GM12878 (cell line): ENCODE data around the gene SLC12A9. TPM values are rescaled to one million over a fixed set of nuclear protein-coding genes. Genes with fewer than 3 reads are reported as not detected.

Experiments
- ASH2L ChIP-seq: fragments of 300-600, 200-600 bp; sonication (generic); IDR thresholded peaks from 2 replicates; pipeline ENCODE4 v1.6.1; 2017; ENCODE audit warnings: low read depth, mild to moderate bottlenecking, borderline replicate concordance
- CBX3 ChIP-seq: fragments of 200-600 bp; sonication (generic); IDR thresholded peaks from 2 replicates; pipeline ENCODE4 v1.6.1; 2016; ENCODE audit warnings: low read depth, borderline replicate concordance
- GATAD2B ChIP-seq: fragments of 450-650 bp; conservative IDR thresholded peaks from 2 replicates; pipeline ENCODE4 v1.6.1; 2017; ENCODE audit warnings: low read depth, mild to moderate bottlenecking, moderate library complexity
- HDGF ChIP-seq: fragments of 450-650 bp; IDR thresholded peaks from 2 replicates; pipeline ENCODE4 v1.6.1; 2016; ENCODE audit warnings: antibody characterized with exemption
- KAT2A ChIP-seq: conservative IDR thresholded peaks from 2 replicates; pipeline ENCODE4 v1.6.1; 2011; ENCODE audit warnings: low read depth, low read length; ENCODE audit not compliant: control insufficient read depth
- NR2C1 ChIP-seq: fragments of 450-650 bp; IDR thresholded peaks from 2 replicates; pipeline ENCODE4 v1.6.1; 2017; ENCODE audit warnings: antibody characterized with exemption, mild to moderate bottlenecking, moderate library complexity
- SIN3A ChIP-seq: IDR thresholded peaks from 2 replicates; pipeline ENCODE4 v1.6.1; 2012; ENCODE audit warnings: low read depth, low read length, improper control_type of control experiment
- SMAD5 ChIP-seq: IDR thresholded peaks from 2 replicates; pipeline ENCODE4 v1.6.1; 2016; ENCODE audit warnings: antibody characterized with exemption, low read depth
- SMARCA5 ChIP-seq: fragments of 450-650 bp; IDR thresholded peaks from 2 replicates; pipeline ENCODE4 v1.6.1; 2017; ENCODE audit warnings: mild to moderate bottlenecking
- SMC3 ChIP-seq: IDR thresholded peaks from 2 replicates; pipeline ENCODE4 v1.6.1; 2011; ENCODE audit warnings: low read length, improper control_type of control experiment, borderline replicate concordance
- SREBF1 ChIP-seq: IDR thresholded peaks from 2 replicates; pipeline ENCODE4 v1.6.1; 2012; ENCODE audit warnings: mild to moderate bottlenecking, low read length
- ZBED1 ChIP-seq: IDR thresholded peaks from 2 replicates; pipeline ENCODE4 v1.6.1; 2016; ENCODE audit warnings: borderline replicate concordance
- polyA plus RNA-seq, 11 experiments: library from polyadenylated mRNA; depleted of rRNA in 4 of 11; unstranded in 6 of 11; stranded (reverse) in 5 of 11; fragments of >200 nt; fragmentation: Nextera tagmentation in 4 of 11; fragmentation: Illumina TruSeq in 1 of 11; extraction: Ambion mirVana in 4 of 11; extraction: Trizol in 1 of 11; gene quantifications; 1 replicate in 1 of 11; 2 replicates in 10 of 11; pipeline versions ENCODE4 v1.2.1 to v1.2.3, GENCODE V29; 2011 to 2016; ENCODE audit warnings: inconsistent platforms in 2 of 11, missing spikeins in 2 of 11, low read depth in 1 of 11
- total RNA-seq, 4 experiments: library from RNA; depleted of rRNA in 3 of 4; stranded (reverse); fragments of >200 nt in 3 of 4; fragmentation: Illumina TruSeq in 1 of 4; extraction: Trizol in 1 of 4; gene quantifications; 2 replicates each; pipeline versions ENCODE4 v1.2.1 to v1.2.3, GENCODE V29; 2013 to 2021
- TF ChIP-seq, protein P1 (sequence below): fragments of 450-650 bp; IDR thresholded peaks from 2 replicates; pipeline ENCODE4 v1.6.1; 2017; ENCODE audit warnings: mild to moderate bottlenecking, moderate library complexity
- TF ChIP-seq, protein P2 (sequence below): fragments of 450-650 bp; IDR thresholded peaks from 2 replicates; pipeline ENCODE4 v1.6.1; 2016; ENCODE audit warnings: mild to moderate bottlenecking, moderate library complexity, borderline replicate concordance
- TF ChIP-seq, protein P3 (sequence below): fragments of 450-650 bp; IDR thresholded peaks from 2 replicates; pipeline ENCODE4 v1.6.1; 2016; ENCODE audit warnings: mild to moderate bottlenecking
- TF ChIP-seq, protein P4 (sequence below): IDR thresholded peaks from 2 replicates; pipeline ENCODE4 v1.6.1; 2012; ENCODE audit warnings: mild to moderate bottlenecking, low read depth, low read length

Gene SLC12A9
- total and polyA plus RNA-seq, 10 of the 15 experiments (the other 5 are each of a cell fraction or from before 2014, with no cell fraction given), result 0.24 to 18.5 (median 9.4) TPM

GRCh38 chr7:100888988-100889750, 36.7 kb downstream of the SLC12A9 start, which contains the start of gene UFSP1 (continued):
- TF ChIP-seq, protein P1, sequence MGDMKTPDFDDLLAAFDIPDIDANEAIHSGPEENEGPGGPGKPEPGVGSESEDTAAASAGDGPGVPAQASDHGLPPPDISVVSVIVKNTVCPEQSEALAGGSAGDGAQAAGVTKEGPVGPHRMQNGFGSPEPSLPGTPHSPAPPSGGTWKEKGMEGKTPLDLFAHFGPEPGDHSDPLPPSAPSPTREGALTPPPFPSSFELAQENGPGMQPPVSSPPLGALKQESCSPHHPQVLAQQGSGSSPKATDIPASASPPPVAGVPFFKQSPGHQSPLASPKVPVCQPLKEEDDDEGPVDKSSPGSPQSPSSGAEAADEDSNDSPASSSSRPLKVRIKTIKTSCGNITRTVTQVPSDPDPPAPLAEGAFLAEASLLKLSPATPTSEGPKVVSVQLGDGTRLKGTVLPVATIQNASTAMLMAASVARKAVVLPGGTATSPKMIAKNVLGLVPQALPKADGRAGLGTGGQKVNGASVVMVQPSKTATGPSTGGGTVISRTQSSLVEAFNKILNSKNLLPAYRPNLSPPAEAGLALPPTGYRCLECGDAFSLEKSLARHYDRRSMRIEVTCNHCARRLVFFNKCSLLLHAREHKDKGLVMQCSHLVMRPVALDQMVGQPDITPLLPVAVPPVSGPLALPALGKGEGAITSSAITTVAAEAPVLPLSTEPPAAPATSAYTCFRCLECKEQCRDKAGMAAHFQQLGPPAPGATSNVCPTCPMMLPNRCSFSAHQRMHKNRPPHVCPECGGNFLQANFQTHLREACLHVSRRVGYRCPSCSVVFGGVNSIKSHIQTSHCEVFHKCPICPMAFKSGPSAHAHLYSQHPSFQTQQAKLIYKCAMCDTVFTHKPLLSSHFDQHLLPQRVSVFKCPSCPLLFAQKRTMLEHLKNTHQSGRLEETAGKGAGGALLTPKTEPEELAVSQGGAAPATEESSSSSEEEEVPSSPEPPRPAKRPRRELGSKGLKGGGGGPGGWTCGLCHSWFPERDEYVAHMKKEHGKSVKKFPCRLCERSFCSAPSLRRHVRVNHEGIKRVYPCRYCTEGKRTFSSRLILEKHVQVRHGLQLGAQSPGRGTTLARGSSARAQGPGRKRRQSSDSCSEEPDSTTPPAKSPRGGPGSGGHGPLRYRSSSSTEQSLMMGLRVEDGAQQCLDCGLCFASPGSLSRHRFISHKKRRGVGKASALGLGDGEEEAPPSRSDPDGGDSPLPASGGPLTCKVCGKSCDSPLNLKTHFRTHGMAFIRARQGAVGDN, result 0 out of 2 replicates have a peak, but pooled peaks have one; percentile 29
- TF ChIP-seq, protein P2, sequence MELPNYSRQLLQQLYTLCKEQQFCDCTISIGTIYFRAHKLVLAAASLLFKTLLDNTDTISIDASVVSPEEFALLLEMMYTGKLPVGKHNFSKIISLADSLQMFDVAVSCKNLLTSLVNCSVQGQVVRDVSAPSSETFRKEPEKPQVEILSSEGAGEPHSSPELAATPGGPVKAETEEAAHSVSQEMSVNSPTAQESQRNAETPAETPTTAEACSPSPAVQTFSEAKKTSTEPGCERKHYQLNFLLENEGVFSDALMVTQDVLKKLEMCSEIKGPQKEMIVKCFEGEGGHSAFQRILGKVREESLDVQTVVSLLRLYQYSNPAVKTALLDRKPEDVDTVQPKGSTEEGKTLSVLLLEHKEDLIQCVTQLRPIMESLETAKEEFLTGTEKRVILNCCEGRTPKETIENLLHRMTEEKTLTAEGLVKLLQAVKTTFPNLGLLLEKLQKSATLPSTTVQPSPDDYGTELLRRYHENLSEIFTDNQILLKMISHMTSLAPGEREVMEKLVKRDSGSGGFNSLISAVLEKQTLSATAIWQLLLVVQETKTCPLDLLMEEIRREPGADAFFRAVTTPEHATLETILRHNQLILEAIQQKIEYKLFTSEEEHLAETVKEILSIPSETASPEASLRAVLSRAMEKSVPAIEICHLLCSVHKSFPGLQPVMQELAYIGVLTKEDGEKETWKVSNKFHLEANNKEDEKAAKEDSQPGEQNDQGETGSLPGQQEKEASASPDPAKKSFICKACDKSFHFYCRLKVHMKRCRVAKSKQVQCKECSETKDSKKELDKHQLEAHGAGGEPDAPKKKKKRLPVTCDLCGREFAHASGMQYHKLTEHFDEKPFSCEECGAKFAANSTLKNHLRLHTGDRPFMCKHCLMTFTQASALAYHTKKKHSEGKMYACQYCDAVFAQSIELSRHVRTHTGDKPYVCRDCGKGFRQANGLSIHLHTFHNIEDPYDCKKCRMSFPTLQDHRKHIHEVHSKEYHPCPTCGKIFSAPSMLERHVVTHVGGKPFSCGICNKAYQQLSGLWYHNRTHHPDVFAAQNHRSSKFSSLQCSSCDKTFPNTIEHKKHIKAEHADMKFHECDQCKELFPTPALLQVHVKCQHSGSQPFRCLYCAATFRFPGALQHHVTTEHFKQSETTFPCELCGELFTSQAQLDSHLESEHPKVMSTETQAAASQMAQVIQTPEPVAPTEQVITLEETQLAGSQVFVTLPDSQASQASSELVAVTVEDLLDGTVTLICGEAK, result no peak
- 0 out of 2 replicates have a peak, but pooled peaks have one; percentile 47 for TF ChIP-seq SMAD5
- no peak; the same call in 1 of the 2 replicates for TF ChIP-seq HDGF
- TF ChIP-seq ASH2L, result no peak
- TF ChIP-seq SMARCA5, result no peak
- TF ChIP-seq ZBED1, result no peak
- TF ChIP-seq SIN3A, result no peak; the same call in 1 of the 2 replicates
- no peak for TF ChIP-seq KAT2A
- TF ChIP-seq SREBF1, result no peak
- TF ChIP-seq, protein P3, sequence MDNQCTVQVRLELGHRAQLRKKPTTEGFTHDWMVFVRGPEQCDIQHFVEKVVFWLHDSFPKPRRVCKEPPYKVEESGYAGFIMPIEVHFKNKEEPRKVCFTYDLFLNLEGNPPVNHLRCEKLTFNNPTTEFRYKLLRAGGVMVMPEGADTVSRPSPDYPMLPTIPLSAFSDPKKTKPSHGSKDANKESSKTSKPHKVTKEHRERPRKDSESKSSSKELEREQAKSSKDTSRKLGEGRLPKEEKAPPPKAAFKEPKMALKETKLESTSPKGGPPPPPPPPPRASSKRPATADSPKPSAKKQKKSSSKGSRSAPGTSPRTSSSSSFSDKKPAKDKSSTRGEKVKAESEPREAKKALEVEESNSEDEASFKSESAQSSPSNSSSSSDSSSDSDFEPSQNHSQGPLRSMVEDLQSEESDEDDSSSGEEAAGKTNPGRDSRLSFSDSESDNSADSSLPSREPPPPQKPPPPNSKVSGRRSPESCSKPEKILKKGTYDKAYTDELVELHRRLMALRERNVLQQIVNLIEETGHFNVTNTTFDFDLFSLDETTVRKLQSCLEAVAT, result no peak
- no peak for TF ChIP-seq SMC3
- peak; percentile 80 for TF ChIP-seq GATAD2B
- no peak for TF ChIP-seq NR2C1
- no peak for TF ChIP-seq CBX3
- TF ChIP-seq, protein P4, sequence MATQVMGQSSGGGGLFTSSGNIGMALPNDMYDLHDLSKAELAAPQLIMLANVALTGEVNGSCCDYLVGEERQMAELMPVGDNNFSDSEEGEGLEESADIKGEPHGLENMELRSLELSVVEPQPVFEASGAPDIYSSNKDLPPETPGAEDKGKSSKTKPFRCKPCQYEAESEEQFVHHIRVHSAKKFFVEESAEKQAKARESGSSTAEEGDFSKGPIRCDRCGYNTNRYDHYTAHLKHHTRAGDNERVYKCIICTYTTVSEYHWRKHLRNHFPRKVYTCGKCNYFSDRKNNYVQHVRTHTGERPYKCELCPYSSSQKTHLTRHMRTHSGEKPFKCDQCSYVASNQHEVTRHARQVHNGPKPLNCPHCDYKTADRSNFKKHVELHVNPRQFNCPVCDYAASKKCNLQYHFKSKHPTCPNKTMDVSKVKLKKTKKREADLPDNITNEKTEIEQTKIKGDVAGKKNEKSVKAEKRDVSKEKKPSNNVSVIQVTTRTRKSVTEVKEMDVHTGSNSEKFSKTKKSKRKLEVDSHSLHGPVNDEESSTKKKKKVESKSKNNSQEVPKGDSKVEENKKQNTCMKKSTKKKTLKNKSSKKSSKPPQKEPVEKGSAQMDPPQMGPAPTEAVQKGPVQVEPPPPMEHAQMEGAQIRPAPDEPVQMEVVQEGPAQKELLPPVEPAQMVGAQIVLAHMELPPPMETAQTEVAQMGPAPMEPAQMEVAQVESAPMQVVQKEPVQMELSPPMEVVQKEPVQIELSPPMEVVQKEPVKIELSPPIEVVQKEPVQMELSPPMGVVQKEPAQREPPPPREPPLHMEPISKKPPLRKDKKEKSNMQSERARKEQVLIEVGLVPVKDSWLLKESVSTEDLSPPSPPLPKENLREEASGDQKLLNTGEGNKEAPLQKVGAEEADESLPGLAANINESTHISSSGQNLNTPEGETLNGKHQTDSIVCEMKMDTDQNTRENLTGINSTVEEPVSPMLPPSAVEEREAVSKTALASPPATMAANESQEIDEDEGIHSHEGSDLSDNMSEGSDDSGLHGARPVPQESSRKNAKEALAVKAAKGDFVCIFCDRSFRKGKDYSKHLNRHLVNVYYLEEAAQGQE, result no peak
